Measurements from ENCODE around the gene SCN2B. TPM values are rescaled to one million over a fixed set of nuclear protein-coding genes. Genes with fewer than 3 reads are reported as not detected.
A peak's percentile ranks its signal among the peaks of the same experiment; 100 is the strongest.

The SCN2B gene
- total RNA-seq, 3 donors from 2014 or later (not counting 1 experiment from before 2014, with no cell fraction given), result not detected

GRCh38 chr11:118171269-118172062, 5.0 kb downstream of the SCN2B start:
- intact Hi-C loops (cut with micrococcal nuclease), result loop anchor here (1.0 to 10.0 kb wide), 4 partner anchors 26 to 744 kb away; no protein-coding TSS in a partner anchor
- no peaks in the 10 kb centered on the region for H3K27me3 ChIP-seq (ENCODE audit: control insufficient read depth, insufficient read depth, low read length)
- peaks cover 7% of the 10 kb centered on the region for H3K4me1 ChIP-seq (ENCODE audit: control insufficient read depth, insufficient read depth, low read length)
- peak; percentile 91 for TF ChIP-seq CTCF (IDR thresholded peaks at IDR 0.05)
- no peaks in the 10 kb centered on the region for H3K9me3 Mint-ChIP-seq
- no peaks in the 10 kb centered on the region for H3K36me3 ChIP-seq (ENCODE audit: control insufficient read depth, insufficient read depth, low read length)
- H3K27me3 Mint-ChIP-seq (ENCODE audit: low read depth in 2 of 2), result peaks cover 20% of the 10 kb centered on the region in 2 donors
- H3K9me3 ChIP-seq (ENCODE audit: control insufficient read depth, insufficient read depth, low read length), result no peaks in the 10 kb centered on the region
- peak; percentile 62 to 89 for DNase-seq
- H3K27ac ChIP-seq (ENCODE audit: low read length), result no peak overlapping the region
- ATAC-seq, result peak; percentile 76 to 92 (median 84)
- H3K4me1 Mint-ChIP-seq, result no peaks in the 10 kb centered on the region
- no peaks in the 10 kb centered on the region for H3K36me3 Mint-ChIP-seq
- WGBS (ENCODE audit: insufficient coverage), result 19% methylated on average over 29 of the region's 29 CpGs
- no peak overlapping the region for H3K4me3 ChIP-seq (ENCODE audit: low read length)
- no peak overlapping the region for H3K27ac Mint-ChIP-seq
- no peak overlapping the region for H3K4me3 Mint-ChIP-seq

- Histone ChIP-seq H3K27me3 (ENCODE audit: control insufficient read depth, insufficient read depth, low read length) (no peaks in the 10 kb centered on the region), H3K9me3 (ENCODE audit: control insufficient read depth, insufficient read depth, low read length) (no peaks in the 10 kb centered on the region), H3K4me1 (ENCODE audit: control insufficient read depth, insufficient read depth, low read length) (peaks cover 7% of the 10 kb centered on the region), H3K36me3 (ENCODE audit: control insufficient read depth, insufficient read depth, low read length) (no peaks in the 10 kb centered on the region), H3K27ac (ENCODE audit: low read length) (no peak overlapping the region), H3K4me3 (ENCODE audit: low read length) (no peak overlapping the region)
- Mint-ChIP-seq H3K4me3 (no peak overlapping the region), H3K36me3 (no peaks in the 10 kb centered on the region), H3K4me1 (no peaks in the 10 kb centered on the region), H3K9me3 (no peaks in the 10 kb centered on the region), H3K27me3 (ENCODE audit: low read depth in 2 of 2) (peaks cover 14 to 20% of the 10 kb centered on the region in 2 donors), H3K27ac (no peak overlapping the region)
- ATAC-seq (no peak), DNase-seq (no peak)
- intact Hi-C loops (cut with micrococcal nuclease), result loop anchor here (1.0 to 10.0 kb wide), 4 partner anchors 26 to 744 kb away; no protein-coding TSS in a partner anchor
- TF ChIP-seq CTCF (IDR thresholded peaks at IDR 0.05), result no peak
- WGBS (ENCODE audit: insufficient coverage), result 82% methylated on average over 8 of the region's 8 CpGs
Measured at GRCh38 chr11:118170882-118171268, 5.6 kb downstream of the SCN2B start.

GRCh38 chr11:118170231-118170630, 6.2 kb downstream of the SCN2B start:
- H3K27me3 ChIP-seq (ENCODE audit: control insufficient read depth, insufficient read depth, low read length), result no peaks in the 10 kb centered on the region
- no peak overlapping the region for H3K27ac ChIP-seq (ENCODE audit: low read length)
- H3K4me3 ChIP-seq (ENCODE audit: low read length), result no peak overlapping the region
- TF ChIP-seq CTCF (IDR thresholded peaks at IDR 0.05), result no peak
- intact Hi-C loops (cut with micrococcal nuclease), result loop anchor here (5.0 to 10.0 kb wide), 3 partner anchors 328 to 743 kb away; no protein-coding TSS in a partner anchor
- DNase-seq (no peak), ATAC-seq (no peak)
- no peaks in the 10 kb centered on the region for H3K4me1 Mint-ChIP-seq
- H3K4me1 ChIP-seq (ENCODE audit: control insufficient read depth, insufficient read depth, low read length), result peaks cover 7% of the 10 kb centered on the region
- no peaks in the 10 kb centered on the region for H3K36me3 Mint-ChIP-seq
- H3K9me3 Mint-ChIP-seq, result no peaks in the 10 kb centered on the region
- no peaks in the 10 kb centered on the region for H3K9me3 ChIP-seq (ENCODE audit: control insufficient read depth, insufficient read depth, low read length)
- H3K27ac Mint-ChIP-seq, result no peak overlapping the region
- H3K4me3 Mint-ChIP-seq, result no peak overlapping the region
- H3K36me3 ChIP-seq (ENCODE audit: control insufficient read depth, insufficient read depth, low read length), result no peaks in the 10 kb centered on the region
- WGBS (ENCODE audit: insufficient coverage), result 90% methylated on average over 9 of the region's 9 CpGs
- peaks cover 8 to 20% of the 10 kb centered on the region in 2 donors for H3K27me3 Mint-ChIP-seq (ENCODE audit: low read depth in 2 of 2)

Measured in natural killer cell (primary cell).